AG04450 (cell line): Measurements from ENCODE around the gene TAF10. TPM values are rescaled to one million over a fixed set of nuclear protein-coding genes. Genes with fewer than 3 reads are reported as not detected.

Experiments used
- CTCF ChIA-PET: fragments of 300-600, 350-600 bp; formaldehyde crosslinking; extraction: SDS; loops from one replicate; lab custom pipeline; 2022; ENCODE audit warnings: antibody characterized with exemption, inconsistent platforms; lab: Charles Lee
- POLR2A ChIA-PET: fragments of 350-600 bp; formaldehyde crosslinking; extraction: SDS; loops from one replicate; lab custom pipeline; 2021; ENCODE audit warnings: antibody characterized with exemption, inconsistent platforms; lab: Yijun Ruan, JAX
- DNase-seq: peaks from one replicate; pipeline ENCODE4 v3.0.0-alpha.2; 2011; ENCODE audit warnings: low read depth, low spot score
- H3K27ac ChIP-seq: one replicate; pipeline ENCODE4 v1.5.1; 2012; ENCODE audit warnings: low read depth, low read length, control low read depth
- H3K27me3 ChIP-seq: one replicate; pipeline ENCODE4 v1.6.0; 2012; ENCODE audit warnings: low read length; ENCODE audit not compliant: control insufficient read depth, insufficient read depth
- H3K4me3 ChIP-seq: 2 replicates; pipeline ENCODE4 v1.5.1; 2011; ENCODE audit warnings: mild to moderate bottlenecking, low read depth, low read length, control low read depth
- H3K9me3 ChIP-seq: 2 replicates; pipeline ENCODE4 v1.5.1; 2012; ENCODE audit warnings: low read length; ENCODE audit not compliant: control insufficient read depth, insufficient read depth
- CTCF ChIP-seq: IDR thresholded peaks from 2 replicates; pipeline ENCODE4 v1.5.1; 2011; ENCODE audit warnings: low read depth, low read length, control low read depth, inconsistent platforms
- polyA plus RNA-seq: library from polyadenylated mRNA; depleted of rRNA; stranded (reverse); fragments of >200 nt; gene quantifications from 2 replicates; pipeline ENCODE4 v1.2.3, GENCODE V29; 2011

The TAF10 gene
- polyA plus RNA-seq, 1 experiment: 170 TPM

- POLR2A ChIA-PET: no interaction called here
- CTCF ChIA-PET: interaction anchor here (0.6 to 1.3 kb wide), 3 partner anchors 17 to 33 kb away, joined by 3 to 10 read pairs (median 3); partner anchors contain the start of gene MRPL17
- no peak overlapping the region for H3K27ac ChIP-seq
Observed at GRCh38 chr11:6650104-6650503, 38.1 kb upstream of the TAF10 start.

GRCh38 chr11:6648501-6648900, 36.5 kb upstream of the TAF10 start:
- H3K9me3 ChIP-seq: no peaks in the 10 kb centered on the region
- CTCF ChIA-PET: interaction anchor here (0.9 to 1.5 kb wide), 5 partner anchors 9 to 118 kb away, joined by 3 to 5 read pairs (median 3); partner anchors contain the start of genes MRPL17 and TAF10
- peaks cover 10% of the 10 kb centered on the region for H3K27me3 ChIP-seq
- H3K27ac ChIP-seq: no peak overlapping the region
- H3K4me3 ChIP-seq: no peak overlapping the region
- no peak for TF ChIP-seq CTCF
- POLR2A ChIA-PET: no interaction called here
- DNase-seq: no peak

More at GRCh38 chr11:6650104-6650503, 38.1 kb upstream of the TAF10 start:
- no peak for DNase-seq
- H3K9me3 ChIP-seq: no peaks in the 10 kb centered on the region
- TF ChIP-seq CTCF: no peak
- H3K4me3 ChIP-seq: no peak overlapping the region
- H3K27me3 ChIP-seq: peaks cover 16% of the 10 kb centered on the region

- Histone ChIP-seq H3K27ac (no peak overlapping the region), H3K9me3 (no peaks in the 10 kb centered on the region), H3K4me3 (no peak overlapping the region), H3K27me3 (peaks cover 8% of the 10 kb centered on the region)
- DNase-seq: no peak
- ChIA-PET POLR2A (interaction anchor here (1.2 kb wide), 1 partner anchor 29 kb away, joined by 7 read pairs; the partner anchor contains the start of gene TPP1), CTCF (interaction anchor here (1.1 to 1.5 kb wide), 5 partner anchors 10 to 117 kb away, joined by 3 to 5 read pairs (median 4); partner anchors contain the start of genes MRPL17 and TAF10)
- no peak for TF ChIP-seq CTCF
Observed at GRCh38 chr11:6647836-6648235, 35.8 kb upstream of the TAF10 start.

GRCh38 chr11:6646918-6647679, 35.1 kb upstream of the TAF10 start:
- Histone ChIP-seq H3K27ac (no peak overlapping the region), H3K4me3 (no peak overlapping the region), H3K9me3 (no peaks in the 10 kb centered on the region), H3K27me3 (peaks cover 5% of the 10 kb centered on the region)
- ChIA-PET POLR2A (interaction anchor here (0.7 to 1.3 kb wide), 5 partner anchors 12 to 173 kb away, joined by 3 to 9 read pairs (median 6); partner anchors contain the start of genes TAF10, TPP1 and TRIM3), CTCF (interaction anchor here (1.1 to 1.5 kb wide), 4 partner anchors 11 to 36 kb away, joined by 3 to 5 read pairs (median 4); partner anchors contain the start of genes MRPL17 and TAF10)
- DNase-seq: no peak
- no peak for TF ChIP-seq CTCF
